HG02938 (cell line): ENCODE results near the gene LY6G6D.

ENCODE experiments used
- ATAC-seq: cut with Tn5 transposase; IDR thresholded peaks from one replicate; pipeline ENCODE4 v1.9.1; 2021; ENCODE audit warnings: mild to moderate bottlenecking, moderate library complexity; ENCODE audit not compliant: unreplicated experiment

LY6G6D gene

DNA sequence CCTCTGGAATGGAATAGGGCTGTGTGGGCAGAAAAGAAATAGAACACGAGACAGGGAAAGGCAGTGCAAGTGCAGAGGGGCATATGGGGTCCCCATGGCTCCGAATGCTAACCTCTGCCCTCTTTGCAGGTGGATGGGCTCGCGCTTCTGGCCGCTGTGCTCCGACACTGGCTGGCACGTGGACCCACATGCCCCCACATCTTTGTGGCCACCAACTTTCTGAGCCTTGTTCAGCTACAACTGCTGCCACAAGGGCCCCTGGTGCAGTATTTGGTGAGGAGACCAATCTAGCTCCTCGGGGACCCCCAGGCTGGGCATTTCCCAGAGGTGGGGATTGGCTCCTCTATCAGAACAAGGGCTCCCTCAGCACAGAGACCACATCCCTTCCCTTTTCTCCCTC lies 46.2 kb downstream of the LY6G6D start:
- ATAC-seq = no peak

DNA sequence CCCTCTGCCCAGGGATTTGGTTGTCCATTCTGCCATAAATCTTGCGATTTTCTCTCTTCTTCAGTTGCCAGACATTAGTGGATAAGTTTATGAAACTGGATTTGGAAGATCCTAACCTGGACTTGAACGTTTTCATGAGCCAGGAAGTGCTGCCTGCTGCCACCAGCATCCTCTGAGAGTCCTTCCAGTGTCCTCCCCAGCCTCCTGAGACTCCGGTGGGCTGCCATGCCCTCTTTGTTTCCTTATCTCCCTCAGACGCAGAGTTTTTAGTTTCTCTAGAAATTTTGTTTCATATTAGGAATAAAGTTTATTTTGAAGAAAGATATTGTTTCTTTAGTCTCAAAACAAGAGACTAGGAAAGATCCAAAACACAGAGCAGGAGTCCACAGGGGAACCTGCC lies 47.2 kb downstream of the LY6G6D start, which contains the start of gene SAPCD1:
SAPCD1 (plus strand) TSS at position 301 of the 400 bp plus-strand sequence. CDS start 399 bp downstream, outside the sequence.
- ATAC-seq = no peak

DNA sequence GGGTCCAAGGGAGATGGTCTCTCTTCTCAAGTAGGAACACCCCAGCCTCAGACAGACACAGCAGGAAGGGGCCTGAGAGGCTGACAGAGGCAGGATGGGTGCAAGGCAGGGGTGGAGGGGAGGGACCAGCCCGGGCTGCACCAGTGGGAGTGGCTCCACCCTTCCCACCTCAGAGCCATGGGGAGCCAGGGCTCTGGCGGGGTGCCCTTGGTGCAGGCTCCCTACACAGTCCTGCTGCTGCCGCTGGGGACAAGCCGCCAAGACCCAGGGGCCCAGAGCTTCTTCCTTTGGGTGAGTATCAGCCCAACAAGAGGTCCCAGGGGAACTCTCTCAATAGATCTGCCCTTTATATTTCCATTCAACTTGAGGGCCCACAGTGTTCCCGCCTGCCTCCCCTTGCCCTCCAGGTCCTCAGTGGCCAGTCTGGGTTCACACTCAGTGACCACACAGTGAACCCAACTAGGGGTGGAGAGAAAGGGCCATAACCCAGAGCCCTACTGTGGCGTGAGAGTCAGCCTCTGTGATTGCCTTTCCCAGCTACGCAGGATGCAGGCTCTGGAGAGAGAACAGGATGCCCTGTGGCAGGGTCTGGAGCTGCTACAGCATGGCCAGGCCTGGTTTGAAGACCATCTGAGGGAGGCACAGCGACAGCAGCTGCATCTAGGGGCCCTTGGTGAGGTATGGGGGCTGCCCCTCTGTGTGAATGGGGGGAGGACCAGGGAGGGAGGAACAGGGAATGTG lies 47.9 kb downstream of the LY6G6D start:
- ATAC-seq = no peak

DNA sequence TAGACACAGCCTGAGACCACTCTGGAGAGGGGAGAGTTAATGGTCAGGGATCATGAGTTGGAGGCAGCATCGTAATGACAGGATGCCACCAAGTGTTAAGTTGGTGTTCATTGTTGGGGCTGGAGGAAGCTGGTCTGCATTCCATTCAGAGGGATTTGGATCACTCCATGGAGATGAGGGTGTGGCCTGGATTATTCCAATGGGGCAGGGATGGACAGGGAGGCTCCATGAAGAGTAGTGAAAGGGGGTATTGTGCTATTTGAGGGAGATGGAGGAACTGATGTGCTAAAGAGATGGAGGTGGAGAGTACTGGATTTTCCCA lies 48.4 kb downstream of the LY6G6D start:
- no peak for ATAC-seq

DNA sequence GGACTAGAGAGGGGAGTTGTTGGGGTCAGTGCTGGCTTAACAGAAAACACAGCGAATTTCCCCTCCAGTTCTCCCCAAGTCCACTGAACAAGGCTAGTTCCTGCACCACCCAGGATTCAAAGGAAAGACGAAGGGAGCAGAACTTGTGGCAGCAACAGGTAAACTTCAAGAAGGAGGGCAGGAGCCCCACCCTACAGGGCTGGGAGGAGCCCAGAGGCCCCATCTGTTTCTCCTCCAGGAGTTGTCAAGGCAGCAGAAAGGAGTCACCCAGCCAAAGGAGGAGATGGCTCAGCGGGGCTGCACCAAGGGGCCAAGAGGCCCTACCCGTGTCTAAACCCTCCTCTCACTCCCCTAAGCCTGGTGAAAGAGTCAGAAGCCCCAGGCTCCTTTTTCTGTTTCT lies 49.0 kb downstream of the LY6G6D start:
- no peak for ATAC-seq

DNA sequence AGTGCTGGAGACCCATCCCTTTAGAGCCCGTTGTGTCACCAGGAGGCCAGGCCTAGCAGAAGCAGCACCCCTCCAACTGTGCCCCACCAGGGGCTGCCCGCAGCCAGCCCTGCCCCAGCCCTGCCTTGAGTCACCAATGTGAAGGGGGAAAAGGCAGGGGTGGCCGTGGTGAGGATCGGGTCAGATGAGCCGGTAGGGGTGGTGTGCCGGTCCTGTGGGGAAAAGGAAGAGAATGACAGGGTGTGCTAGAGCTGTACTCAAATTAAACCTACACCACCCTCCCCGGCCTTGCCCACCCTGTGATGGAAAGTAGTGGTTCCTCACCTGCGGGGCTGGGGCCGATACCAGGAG lies 50.4 kb downstream of the LY6G6D start:
- ATAC-seq = no peak

DNA sequence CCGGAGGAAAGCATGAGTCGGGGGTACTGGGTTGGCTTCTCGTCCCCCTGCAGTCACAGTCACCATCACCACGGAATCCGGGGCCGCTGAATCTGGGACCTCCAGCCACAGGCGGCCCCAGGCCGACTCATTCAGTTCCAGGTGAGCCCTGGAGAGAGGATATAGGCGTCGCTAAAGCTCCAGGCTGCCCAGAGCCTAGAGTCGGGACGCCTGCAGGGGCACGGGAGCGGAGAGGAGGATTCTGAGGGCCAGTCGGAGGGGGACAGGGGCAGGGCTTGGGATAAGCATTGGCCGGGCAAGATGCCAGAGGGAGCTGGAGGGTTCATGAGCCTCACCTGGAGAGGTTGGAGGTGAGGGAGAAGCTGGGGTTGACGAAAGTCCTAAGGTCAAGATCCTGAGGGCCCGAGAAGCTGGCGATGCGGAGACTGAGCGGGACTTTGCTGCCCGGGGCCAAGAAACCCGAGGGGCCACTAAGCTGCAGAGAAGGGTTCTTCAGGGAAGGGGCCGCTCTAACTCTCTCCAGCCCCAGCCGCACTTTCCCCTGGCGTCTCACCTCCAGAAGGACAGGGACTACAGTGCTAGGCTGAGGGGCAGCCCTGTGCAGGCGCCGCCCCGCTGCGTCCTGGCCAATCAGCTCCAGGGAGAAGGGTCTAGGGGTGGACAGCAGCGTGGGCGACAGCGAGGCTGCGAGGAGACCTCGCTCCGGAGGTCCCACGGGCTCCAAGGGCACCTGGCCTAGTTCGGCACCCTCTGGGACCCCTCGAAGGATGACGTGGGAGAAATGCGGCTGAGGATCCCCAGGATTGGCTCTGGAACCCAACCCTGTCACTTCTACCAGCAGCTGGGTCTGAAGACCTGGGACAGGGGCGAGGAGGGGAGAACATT lies 51.0 kb downstream of the LY6G6D start:
- no peak for ATAC-seq

DNA sequence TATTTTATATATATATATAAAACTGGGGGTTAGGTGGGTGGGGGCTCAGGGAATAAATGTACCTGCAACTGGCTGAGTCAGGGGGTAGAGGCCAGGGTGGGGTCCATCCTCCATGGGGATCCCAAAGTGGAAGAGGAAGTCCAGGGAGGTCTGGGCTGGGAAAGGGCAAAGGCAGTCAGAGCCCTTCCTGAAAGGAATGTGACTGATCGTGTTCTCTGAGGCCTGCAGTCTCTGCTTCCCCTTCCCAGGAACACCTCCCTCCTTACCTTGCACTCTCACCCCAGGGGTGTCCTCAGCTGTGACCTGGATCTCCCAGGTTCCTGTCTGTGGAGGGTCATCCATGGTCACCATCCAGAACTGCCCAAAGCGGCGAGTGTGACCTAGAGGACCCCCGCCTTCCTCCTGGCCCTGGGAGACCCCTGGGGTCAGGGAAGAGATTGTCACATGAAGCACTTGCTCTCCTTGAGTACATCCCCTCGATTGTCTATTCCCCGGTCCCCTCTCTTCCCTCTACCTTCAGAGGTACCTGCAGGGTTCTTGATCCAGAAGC lies 52.0 kb downstream of the LY6G6D start:
- ATAC-seq = no peak
